GM21381 (cell line): ENCODE results near the gene CLCF1.
"Not testable (repeated sequence)": the region's sequence is repeated elsewhere in the genome, so short reads cannot be mapped to it uniquely, and the experiment has no call there.

Source experiments
- ATAC-seq: cut with Tn5 transposase; IDR thresholded peaks from one replicate; pipeline ENCODE4 v1.9.1; 2021; ENCODE audit warnings: mild to moderate bottlenecking, moderate library complexity; ENCODE audit not compliant: unreplicated experiment

CLCF1 gene

GRCh38 chr11:67409261-67409666 is 35.9 kb upstream of the CLCF1 start:
- ATAC-seq: peak; percentile 47

GRCh38 chr11:67408437-67409200 is 35.2 kb upstream of the CLCF1 start:
- ATAC-seq: peak; percentile 4

- ATAC-seq: no peak
Observed at GRCh38 chr11:67407688-67408163, 34.3 kb upstream of the CLCF1 start.

DNA sequence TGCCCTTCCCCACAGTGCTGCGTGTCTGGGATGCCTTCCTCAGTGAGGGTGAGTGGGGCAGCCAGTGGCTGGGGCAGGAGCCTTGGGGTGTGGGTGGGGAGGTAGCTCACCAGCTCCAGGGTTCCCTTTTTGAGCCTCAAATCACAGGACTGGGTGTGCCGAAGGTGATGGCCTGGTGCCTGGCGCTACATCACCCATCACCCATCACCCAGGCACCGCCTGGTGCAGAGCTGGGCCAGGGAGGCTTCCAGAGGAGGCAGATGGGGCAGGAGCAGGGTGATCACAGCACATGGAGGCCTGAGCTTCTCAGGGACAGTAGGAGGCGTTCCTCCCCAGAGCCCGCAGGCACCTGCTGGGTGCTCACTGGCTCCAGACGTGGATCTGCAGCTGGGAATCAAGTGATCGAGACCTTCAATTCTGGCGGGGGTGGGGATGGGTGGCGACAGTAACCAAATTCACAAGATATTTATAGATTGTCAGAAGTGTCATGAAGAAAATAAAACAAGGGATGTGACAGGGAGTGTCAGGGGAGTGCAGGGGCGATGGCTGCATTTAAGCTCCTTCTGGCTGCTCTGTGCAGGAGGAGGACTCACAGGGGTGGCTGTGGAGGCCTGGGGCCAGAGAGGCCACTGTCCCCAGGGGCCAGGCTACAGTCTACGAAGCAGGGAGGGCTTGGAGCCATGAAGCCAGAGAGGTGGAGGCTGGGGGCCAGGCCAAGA is 33.7 kb upstream of the CLCF1 start:
- ATAC-seq: no peak

GRCh38 chr11:67406420-67406968 is 33.1 kb upstream of the CLCF1 start:
- ATAC-seq: no peak

GRCh38 chr11:67405688-67406339 is 32.4 kb upstream of the CLCF1 start:
- ATAC-seq: no peak

GRCh38 chr11:67405196-67405567 is 31.8 kb upstream of the CLCF1 start:
- ATAC-seq: no peak

DNA sequence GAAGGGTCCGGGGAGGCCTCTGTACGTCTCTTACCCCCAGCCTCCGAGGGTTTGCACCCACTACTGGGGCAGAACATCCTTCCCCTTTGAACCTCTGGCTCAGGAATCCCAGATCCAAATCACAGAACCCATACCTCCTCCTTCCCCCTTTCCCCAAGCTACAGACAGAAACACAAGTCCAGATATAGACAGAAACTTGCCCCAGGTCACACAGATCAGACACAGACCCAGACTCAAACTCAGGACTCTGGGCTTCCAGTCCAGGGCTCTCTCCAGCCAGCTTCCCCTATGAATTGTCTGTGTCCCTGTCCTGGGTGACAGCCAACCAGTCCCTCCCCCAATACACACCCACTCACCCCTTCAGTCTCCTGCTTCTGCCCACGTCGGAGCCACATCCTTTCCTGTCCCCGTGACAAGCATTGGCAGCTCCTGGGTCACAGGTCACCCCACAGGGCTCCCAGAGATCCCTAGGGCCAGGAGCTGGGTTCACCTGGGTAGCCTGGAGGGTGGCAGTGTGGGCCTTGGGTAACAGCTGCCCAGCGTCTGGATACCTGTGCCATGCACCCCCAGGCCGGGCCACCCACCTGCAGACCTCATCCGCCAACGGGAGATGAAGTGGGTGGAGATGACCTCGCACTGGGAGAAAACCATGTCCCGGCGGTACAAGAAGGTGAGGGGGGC is 31.3 kb upstream of the CLCF1 start:
- ATAC-seq: no peak

DNA sequence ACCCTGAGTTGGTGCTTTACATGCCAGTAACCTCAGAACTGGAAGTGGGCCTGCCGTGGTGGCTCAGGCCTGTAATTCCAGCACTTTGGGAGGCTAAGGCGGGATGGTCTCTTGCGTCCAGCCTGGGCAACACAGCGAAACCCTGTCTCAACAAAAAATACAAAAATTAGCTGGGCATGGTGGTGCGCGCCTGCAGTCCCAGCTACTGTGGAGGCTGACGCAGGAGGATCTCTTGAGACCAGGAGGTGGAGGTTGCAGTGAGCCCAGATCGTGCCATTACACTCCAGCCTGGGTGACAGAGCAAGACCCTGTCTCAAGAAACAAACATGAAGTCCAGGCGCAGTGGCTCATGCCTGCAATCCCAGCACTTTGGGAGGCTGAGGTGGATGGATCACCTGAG is 29.7 kb upstream of the CLCF1 start:
- not testable (repeated sequence) for ATAC-seq

GRCh38 chr11:67402192-67402839 is 28.9 kb upstream of the CLCF1 start:
- ATAC-seq: not testable (repeated sequence)

DNA sequence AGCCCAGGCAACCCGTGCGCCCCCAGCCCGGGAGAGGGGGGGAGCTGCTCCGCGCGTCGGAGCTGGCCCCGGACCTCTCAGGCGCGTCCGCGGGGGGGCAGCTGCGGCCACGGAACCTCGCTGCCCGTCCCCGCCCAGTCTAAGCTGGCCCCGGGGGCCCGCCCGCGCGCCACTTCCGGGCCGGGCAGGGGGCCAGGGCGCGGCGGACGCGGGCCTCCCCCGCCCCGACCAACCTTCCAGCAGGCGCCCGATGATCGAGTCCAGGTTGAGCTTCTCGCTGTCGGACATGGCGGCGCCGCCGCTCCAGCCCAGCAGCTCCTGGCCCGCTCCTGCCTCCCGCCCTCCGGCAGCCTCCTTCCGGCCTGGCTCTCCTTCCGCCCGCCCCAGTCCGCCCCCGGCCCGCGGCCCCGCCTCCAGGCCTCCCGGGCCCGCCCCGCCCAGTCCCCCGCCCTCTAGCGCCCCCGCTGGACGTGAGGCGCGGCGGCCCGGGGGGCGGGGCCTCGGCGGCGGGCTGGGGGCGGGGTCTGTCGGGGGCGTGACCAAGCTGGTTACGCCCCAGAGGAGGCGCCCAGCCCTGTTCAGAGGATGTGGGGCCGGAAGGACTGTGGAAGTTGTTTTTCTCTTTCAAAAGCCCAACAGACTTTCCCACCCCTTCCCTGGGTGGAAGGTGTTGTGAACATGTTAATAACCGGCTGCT is 28.2 kb upstream of the CLCF1 start, which contains the start of gene PPP1CA:
Gene PPP1CA, minus strand, starts transcription at position 364 of the 697 bp plus-strand sequence. Its CDS starts 76 bp downstream, at position 288.
- ATAC-seq: peak; percentile 54

DNA sequence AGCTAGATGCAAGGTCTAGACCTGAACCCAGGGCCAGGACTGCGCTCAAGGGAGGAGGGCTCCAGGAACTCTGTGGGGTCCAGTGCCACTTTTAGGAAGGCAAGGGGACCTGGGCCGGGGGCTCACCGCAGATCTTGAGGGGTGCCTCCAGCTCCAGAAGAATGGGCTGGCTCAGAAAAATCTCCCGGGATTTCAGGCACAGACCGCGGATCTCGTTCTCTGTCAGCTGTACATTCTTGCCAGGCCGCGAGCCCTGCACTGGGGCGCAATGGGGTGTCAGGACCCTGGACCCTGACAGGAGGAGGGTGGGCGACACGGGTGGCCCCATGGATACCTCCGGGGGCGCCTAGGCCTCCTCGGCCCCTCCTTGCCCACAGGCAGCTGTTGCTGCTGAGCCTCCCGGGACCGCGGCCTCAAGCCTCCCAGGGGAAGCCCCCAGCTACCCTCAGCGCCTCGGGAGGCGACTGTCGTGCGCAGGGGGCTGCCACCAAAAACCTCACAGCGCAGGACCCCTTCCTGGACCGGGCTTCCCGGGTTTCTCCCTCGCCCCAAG is 27.6 kb upstream of the CLCF1 start:
- ATAC-seq: no peak

GRCh38 chr11:67400251-67400941 is 27.0 kb upstream of the CLCF1 start:
- ATAC-seq: no peak

DNA sequence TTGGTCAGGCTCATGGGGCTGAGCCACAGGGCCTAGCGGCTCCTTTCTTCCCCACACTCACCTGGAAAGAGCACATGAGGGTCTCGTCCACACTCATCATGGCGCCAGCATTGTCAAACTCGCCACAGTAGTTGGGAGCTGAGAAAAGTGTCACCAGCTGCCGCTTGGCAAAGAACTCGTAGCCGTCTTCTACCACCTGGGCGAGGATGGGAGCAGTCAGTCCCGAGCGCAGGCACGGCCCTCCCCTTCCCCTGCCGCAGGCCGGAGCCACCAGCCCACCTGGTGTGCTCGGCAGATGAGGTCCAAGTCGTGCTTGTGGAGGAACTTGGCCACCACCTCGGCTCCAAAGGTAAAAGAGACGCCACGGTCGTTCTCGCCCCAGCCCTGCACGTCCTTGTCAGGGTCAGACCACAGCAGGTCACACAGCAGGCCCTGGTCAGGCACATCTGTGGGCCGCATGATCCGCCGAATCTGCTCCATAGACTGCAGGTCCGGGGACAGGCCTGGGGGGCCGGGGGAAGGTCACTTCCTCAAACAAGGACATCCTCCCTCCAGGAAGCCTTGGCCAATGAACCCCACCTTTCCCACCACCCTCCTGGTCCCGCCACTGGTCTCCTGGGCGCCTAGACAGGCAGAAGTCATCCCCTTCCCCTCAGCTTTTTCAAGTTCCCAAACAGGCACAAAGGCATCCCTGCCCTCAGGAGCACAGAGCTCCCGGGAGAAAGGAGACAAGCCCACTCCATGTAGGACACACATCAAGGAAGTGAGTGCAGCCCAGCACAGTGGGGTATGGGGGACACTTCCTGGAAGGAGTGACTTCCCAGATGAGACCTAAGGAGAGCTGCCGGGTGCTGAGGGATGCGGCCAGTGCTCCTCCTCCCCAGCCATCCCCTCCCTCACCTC is 25.5 kb upstream of the CLCF1 start:
- ATAC-seq: no peak

DNA sequence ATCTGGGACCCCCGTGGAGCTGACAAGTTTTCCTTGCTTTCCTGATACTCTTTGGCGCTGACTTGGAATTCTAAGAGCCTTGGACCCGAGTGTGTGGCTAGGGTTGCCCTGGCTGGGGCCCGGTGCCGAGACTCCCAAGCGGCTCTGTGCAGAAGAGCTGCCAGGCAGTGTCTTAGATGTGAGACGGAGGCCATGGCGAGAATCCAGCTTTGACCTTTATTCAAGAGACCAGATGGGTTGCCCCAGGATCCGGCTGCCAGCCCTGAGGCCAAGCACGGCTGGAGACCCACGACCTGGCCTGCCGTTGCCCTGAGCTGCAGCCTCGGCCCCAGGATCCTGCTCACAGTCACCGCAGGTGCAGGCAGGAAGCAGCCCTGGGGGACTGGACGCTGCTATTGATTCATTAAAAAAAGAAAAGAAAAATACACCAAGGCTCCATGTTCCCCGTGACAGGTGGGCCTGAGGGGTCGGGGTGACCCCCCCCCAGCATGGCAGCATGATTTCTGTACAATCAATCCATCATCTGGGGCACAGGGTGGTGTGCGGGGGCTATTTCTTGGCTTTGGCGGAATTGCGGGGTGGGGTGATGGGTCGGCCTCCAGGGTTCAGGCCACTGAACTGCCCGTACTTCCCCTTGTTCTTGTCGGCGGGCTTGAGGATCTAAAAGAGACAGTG is 24.7 kb upstream of the CLCF1 start:
- ATAC-seq: no peak

- no peak for ATAC-seq
Observed at GRCh38 chr11:67397536-67397935, 24.1 kb upstream of the CLCF1 start.
